Fibroblast of villous mesenchyme (primary cell): ENCODE results near the gene MINPP1. TPM values are rescaled to one million over a fixed set of nuclear protein-coding genes. Genes with fewer than 3 reads are reported as not detected.
A peak's percentile ranks its signal among the peaks of the same experiment; 100 is the strongest.

ENCODE experiments used
- DNase-seq: peaks from one replicate; pipeline ENCODE4 v3.0.0-alpha.2; 2010; ENCODE audit warnings: low read depth
- H3K4me3 ChIP-seq: 2 replicates; pipeline ENCODE4 v1.5.1; 2011; ENCODE audit warnings: low read depth, mild to moderate bottlenecking, low read length
- total RNA-seq: library from RNA; depleted of rRNA; stranded (reverse); fragments of >200 nt; gene quantifications from 2 replicates; pipeline ENCODE4 v1.2.3, GENCODE V29; 2012
- TF ChIP-seq, protein P1 (sequence below): IDR thresholded peaks from 2 replicates; pipeline ENCODE4 v1.5.1; 2012; ENCODE audit warnings: low read depth, mild to moderate bottlenecking, low read length; ENCODE audit not compliant: insufficient read depth

Gene MINPP1
- total RNA-seq, 1 donor: 52.7 TPM

DNA sequence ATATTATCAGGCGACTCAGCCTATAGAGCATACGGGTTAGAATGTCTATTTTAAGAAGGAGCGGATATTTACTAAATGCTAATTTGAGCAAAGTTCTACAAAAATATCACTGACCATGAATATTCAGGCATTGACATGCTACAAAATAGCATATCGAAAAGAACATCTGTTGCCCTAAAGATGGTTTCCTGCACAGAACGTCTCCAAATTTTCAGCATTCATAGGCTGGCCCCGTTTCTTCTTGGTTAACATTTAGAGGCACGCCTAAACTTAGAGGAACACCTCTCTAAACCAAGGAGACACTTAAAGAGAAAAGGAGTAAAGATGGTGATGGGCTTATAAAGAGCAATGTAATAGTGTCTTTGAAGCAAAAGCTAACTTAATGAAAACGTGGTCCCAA is 1.3 kb upstream of the MINPP1 start:
- TF ChIP-seq, protein P1, sequence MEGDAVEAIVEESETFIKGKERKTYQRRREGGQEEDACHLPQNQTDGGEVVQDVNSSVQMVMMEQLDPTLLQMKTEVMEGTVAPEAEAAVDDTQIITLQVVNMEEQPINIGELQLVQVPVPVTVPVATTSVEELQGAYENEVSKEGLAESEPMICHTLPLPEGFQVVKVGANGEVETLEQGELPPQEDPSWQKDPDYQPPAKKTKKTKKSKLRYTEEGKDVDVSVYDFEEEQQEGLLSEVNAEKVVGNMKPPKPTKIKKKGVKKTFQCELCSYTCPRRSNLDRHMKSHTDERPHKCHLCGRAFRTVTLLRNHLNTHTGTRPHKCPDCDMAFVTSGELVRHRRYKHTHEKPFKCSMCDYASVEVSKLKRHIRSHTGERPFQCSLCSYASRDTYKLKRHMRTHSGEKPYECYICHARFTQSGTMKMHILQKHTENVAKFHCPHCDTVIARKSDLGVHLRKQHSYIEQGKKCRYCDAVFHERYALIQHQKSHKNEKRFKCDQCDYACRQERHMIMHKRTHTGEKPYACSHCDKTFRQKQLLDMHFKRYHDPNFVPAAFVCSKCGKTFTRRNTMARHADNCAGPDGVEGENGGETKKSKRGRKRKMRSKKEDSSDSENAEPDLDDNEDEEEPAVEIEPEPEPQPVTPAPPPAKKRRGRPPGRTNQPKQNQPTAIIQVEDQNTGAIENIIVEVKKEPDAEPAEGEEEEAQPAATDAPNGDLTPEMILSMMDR: no peak
- peak overlapping the region; percentile 95 for H3K4me3 ChIP-seq
- DNase-seq: no peak

DNA sequence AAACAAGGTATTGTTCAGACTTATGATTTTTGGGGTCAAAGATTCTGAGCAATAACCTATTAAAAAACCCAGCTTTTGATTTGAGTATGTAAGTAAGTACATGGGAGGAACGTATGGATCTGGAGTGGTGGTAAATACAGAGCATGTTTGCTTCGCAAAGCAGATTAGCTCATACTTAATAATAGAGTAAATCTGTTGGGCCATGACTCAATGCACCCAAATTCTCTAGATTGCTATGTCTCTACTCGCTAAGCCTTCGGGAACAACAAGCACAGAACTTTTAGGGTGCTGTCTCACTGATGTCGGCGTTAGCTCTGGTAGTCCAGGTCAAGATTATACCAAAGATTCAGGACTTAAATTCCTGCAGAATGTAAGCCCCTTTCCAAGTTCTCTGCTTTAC is 807 bp upstream of the MINPP1 start:
- peak overlapping the region; percentile 95 for H3K4me3 ChIP-seq
- peak; percentile 47 for DNase-seq
- TF ChIP-seq, protein P1: no peak

DNA sequence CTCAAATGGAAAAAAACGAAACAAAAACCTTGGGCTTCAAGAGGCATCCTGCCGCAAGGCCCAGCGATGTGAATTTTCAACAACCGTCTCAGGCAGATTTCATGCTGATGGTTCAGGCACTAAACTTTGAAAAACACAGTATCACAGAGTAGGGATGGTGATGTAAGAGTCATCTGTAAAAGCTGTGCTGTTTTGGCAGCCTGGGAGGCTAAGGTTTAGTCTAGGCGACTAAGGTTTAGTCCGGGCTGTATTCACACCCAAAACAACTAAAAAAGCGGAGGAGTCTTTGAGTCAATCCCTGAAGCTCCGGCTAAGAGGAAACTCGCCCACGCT is 420 bp upstream of the MINPP1 start:
- DNase-seq: no peak
- TF ChIP-seq, protein P1: no peak

GRCh38 chr10:87505366-87506111 is 846 bp downstream of the MINPP1 start:
- DNase-seq: peak; percentile 62
- H3K4me3 ChIP-seq: peak overlapping the region; percentile 95

More for the DNA sequence above, 420 bp upstream of the MINPP1 start:
- H3K4me3 ChIP-seq: peak overlapping the region; percentile 95

GRCh38 chr10:87506956-87507355 is 2.3 kb downstream of the MINPP1 start:
- TF ChIP-seq, protein P1: no peak
- H3K4me3 ChIP-seq: peak overlapping the region; percentile 95
- no peak for DNase-seq

More at GRCh38 chr10:87505366-87506111, 846 bp downstream of the MINPP1 start:
- TF ChIP-seq, protein P1: peak; percentile 59

- peak overlapping the region; percentile 95 for H3K4me3 ChIP-seq
- TF ChIP-seq, protein P1: no peak
- no peak for DNase-seq
Measured at GRCh38 chr10:87507879-87508483, 3.3 kb downstream of the MINPP1 start.

DNA sequence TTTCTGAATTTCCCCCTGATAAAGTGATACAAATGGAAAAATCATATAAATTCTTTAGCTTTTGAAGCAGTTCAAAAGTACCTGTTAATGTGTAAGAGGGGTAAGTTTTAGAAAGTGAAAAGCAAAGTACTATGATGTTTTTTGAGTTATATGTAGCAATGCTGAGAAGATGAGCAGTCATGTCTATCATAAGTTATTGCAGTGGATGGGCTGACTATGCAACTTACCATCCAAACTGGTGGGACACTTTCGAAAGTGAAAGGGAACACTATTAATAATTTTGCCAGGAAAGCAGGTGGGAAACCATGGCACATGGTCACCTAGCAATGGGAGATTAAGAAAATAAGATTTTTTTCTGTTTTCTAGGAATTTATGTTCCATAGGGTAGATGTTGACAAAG is 4.1 kb downstream of the MINPP1 start:
- no peak overlapping the region for H3K4me3 ChIP-seq
- TF ChIP-seq, protein P1: no peak
- no peak for DNase-seq
